ENCODE results near the gene RIGI. TPM values are rescaled to one million over a fixed set of nuclear protein-coding genes. Genes with fewer than 3 reads are reported as not detected.
A peak's percentile ranks its signal among the peaks of the same experiment; 100 is the strongest.

The RIGI gene
- total RNA-seq, 2 donors from 2014 or later, result 16.9 to 22.1 TPM

- Histone ChIP-seq H3K9me3 (no peaks in the 10 kb centered on the region), H3K27ac (peak overlapping the region; percentile 86 to 90), H3K36me3 (peaks cover 5% of the 10 kb centered on the region), H3K4me1 (ENCODE audit: control insufficient read depth in 1 of 2, low read depth in 2 of 2) (peaks cover 12 to 26% of the 10 kb centered on the region in 2 donors), H3K4me3 (peak overlapping the region; percentile 92), H3K27me3 (replicated peaks; ENCODE audit: insufficient read depth) (no peaks in the 10 kb centered on the region)
- DNase-seq (ENCODE audit: low spot score) (no peak), ATAC-seq (ENCODE audit: insufficient number of reproducible peaks, low FRiP score, low read depth) (peak; percentile 23)
- peak; percentile 36 for TF ChIP-seq CTCF (IDR thresholded peaks at IDR 0.05)
Measured at GRCh38 chr9:32571969-32572899, 46.2 kb upstream of the RIGI start.

DNA sequence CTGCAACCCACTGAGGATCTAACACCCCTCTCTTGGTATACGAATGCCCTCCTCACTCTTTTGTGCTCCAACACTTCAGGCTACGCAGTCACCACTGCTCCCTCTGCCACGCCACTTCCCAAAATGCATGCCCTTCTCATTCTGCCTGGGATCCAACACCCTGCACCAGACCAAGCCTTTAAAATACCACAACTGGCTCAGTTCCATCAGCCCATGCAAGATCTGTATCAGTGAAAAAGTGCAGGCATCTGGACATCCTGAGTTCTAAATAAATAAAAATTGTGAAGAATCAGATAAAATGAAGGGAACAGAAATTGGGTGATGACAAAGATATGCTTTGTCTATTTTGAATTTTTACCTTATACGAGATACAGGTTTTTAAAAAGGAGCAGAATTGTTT, 44.3 kb upstream of the RIGI start:
- ATAC-seq (ENCODE audit: insufficient number of reproducible peaks, low FRiP score, low read depth), result no peak
- no peak overlapping the region for H3K27ac ChIP-seq
- H3K27me3 ChIP-seq (replicated peaks; ENCODE audit: insufficient read depth), result no peaks in the 10 kb centered on the region
- peaks cover 12 to 26% of the 10 kb centered on the region in 2 donors for H3K4me1 ChIP-seq (ENCODE audit: control insufficient read depth in 1 of 2, low read depth in 2 of 2)
- no peak for TF ChIP-seq CTCF (IDR thresholded peaks at IDR 0.05)
- DNase-seq (ENCODE audit: low spot score), result no peak
- no peaks in the 10 kb centered on the region for H3K9me3 ChIP-seq
- no peak overlapping the region for H3K4me3 ChIP-seq
- H3K36me3 ChIP-seq, result peaks cover 22% of the 10 kb centered on the region

- Histone ChIP-seq H3K4me3 (no peak overlapping the region), H3K4me1 (ENCODE audit: control insufficient read depth in 1 of 2, low read depth in 2 of 2) (peaks cover 5 to 11% of the 10 kb centered on the region in 2 donors), H3K9me3 (no peaks in the 10 kb centered on the region), H3K27ac (no peak overlapping the region), H3K27me3 (replicated peaks; ENCODE audit: insufficient read depth) (no peaks in the 10 kb centered on the region), H3K36me3 (peaks cover 29% of the 10 kb centered on the region)
- ATAC-seq (ENCODE audit: insufficient number of reproducible peaks, low FRiP score, low read depth) (no peak), DNase-seq (ENCODE audit: low spot score) (no peak)
- no peak for TF ChIP-seq CTCF (IDR thresholded peaks at IDR 0.05)
Measured at GRCh38 chr9:32566770-32567169, 40.8 kb upstream of the RIGI start.

GRCh38 chr9:32565967-32566366, 40.0 kb upstream of the RIGI start:
- no peak for TF ChIP-seq CTCF (IDR thresholded peaks at IDR 0.05)
- Histone ChIP-seq H3K4me1 (ENCODE audit: control insufficient read depth in 1 of 2, low read depth in 2 of 2) (peaks cover 0 to 3% of the 10 kb centered on the region in 2 donors), H3K27ac (no peak overlapping the region), H3K4me3 (no peak overlapping the region), H3K36me3 (peaks cover 29% of the 10 kb centered on the region), H3K27me3 (replicated peaks; ENCODE audit: insufficient read depth) (no peaks in the 10 kb centered on the region), H3K9me3 (no peaks in the 10 kb centered on the region)
- ATAC-seq (ENCODE audit: insufficient number of reproducible peaks, low FRiP score, low read depth) (no peak), DNase-seq (ENCODE audit: low spot score) (no peak)

DNA sequence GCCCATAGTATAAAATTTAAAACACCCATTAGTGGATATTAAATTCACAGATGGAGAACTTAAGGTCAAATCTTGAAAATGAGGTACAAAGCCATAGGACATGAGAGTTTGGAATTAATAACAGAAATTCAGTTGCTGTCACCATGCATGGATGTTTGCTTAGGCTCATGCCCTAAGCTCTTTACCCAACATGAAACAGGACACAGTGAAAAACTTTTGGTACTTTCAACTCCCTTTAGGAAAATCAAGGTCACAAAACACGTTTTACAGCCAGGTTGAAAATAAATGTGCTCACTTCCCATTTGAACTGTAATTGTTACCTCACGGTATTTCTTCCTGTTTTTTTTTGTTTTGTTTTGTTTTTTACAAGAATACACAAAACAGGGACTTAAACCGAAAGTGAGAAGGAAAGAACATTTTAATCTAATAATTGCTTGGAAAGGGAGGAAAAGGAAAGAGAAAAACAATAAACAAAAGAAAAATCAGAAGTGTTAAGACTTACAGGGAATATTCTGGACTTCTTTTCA, 32.5 kb upstream of the RIGI start:
- H3K36me3 ChIP-seq, result no peaks in the 10 kb centered on the region
- ATAC-seq (ENCODE audit: insufficient number of reproducible peaks, low FRiP score, low read depth), result no peak

More for the DNA sequence above, 32.5 kb upstream of the RIGI start:
- no peaks in the 10 kb centered on the region for H3K27me3 ChIP-seq (replicated peaks; ENCODE audit: insufficient read depth)
- H3K27ac ChIP-seq, result no peak overlapping the region
- TF ChIP-seq CTCF (IDR thresholded peaks at IDR 0.05), result no peak
- DNase-seq (ENCODE audit: low spot score), result no peak
- H3K4me1 ChIP-seq (ENCODE audit: control insufficient read depth in 1 of 2, low read depth in 2 of 2), result no peaks in the 10 kb centered on the region
- H3K9me3 ChIP-seq, result no peaks in the 10 kb centered on the region
- H3K4me3 ChIP-seq, result no peak overlapping the region
